ENCODE results near the gene GPR18. TPM values are rescaled to one million over a fixed set of nuclear protein-coding genes. Genes with fewer than 3 reads are reported as not detected.

GPR18 gene
- polyA plus RNA-seq, 1 donor (not counting 4 experiments of a cell fraction or from before 2014, with no cell fraction given) = not detected

DNA sequence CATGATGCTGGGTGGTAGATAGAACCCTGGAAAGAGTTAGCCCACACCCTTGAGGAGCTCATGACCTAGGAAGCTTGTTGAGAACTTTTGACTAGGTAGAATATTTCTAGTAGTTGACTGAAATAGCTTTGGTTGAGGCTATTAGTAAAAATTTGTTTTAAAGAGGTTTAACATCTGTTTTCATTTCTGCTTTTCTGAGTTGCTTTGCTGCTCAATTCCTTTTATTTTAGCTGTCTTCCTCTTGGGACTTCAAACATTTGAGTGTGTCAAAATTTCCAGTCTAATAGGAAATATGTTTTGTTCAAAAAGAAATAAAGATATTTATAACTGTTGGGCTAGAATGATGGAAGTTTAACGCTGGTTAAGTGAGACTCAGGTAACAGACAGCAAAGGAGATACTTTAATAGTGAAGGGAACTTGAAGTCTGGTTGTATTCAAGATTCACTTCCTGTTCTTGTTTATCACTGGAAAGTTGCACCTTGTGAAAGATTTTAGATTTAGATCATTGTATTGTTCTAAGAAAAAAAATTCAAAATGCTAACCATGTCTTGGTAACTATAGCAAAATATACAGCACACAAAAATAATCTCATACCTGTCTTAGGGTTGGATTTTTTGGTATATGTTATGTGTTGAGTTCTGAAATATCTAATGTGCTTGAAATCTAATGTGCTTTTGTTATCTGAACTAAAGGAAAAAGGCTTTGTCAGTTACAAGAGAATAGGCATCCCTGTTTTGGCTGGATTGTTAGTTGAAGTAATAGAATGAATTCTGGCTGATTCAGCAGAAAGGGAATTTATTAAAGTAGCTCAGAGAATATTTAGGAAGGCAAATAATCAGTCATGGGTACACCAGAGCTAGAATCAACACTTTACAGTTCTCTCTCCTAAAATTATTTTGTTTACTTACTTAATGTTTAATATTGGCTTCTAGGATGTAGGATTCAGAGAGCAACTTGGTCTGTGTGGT lies 24.4 kb upstream of the GPR18 start:
- no peak for DNase-seq (ENCODE audit: low read depth, low spot score)
- no peaks in the 10 kb centered on the region for H4K20me1 ChIP-seq (ENCODE audit: control insufficient read depth, extremely low read depth, insufficient read depth, low read length)
- H3K4me1 ChIP-seq (ENCODE audit: control insufficient read depth, extremely low read depth, insufficient read depth, low read length) = peaks cover 6% of the 10 kb centered on the region
- H3K36me3 ChIP-seq (ENCODE audit: control insufficient read depth in 2 of 2, extremely low read depth in 1 of 2, insufficient read depth in 2 of 2, low read length in 2 of 2) = peaks cover 0 to 7% of the 10 kb centered on the region in 2 experiments
- no peaks in the 10 kb centered on the region for H3K79me2 ChIP-seq (ENCODE audit: control insufficient read depth, insufficient read depth, low read length)
- no peak for TF ChIP-seq EZH2 (IDR thresholded peaks at IDR 0.05; ENCODE audit: low read length)
- TF ChIP-seq, protein P1, sequence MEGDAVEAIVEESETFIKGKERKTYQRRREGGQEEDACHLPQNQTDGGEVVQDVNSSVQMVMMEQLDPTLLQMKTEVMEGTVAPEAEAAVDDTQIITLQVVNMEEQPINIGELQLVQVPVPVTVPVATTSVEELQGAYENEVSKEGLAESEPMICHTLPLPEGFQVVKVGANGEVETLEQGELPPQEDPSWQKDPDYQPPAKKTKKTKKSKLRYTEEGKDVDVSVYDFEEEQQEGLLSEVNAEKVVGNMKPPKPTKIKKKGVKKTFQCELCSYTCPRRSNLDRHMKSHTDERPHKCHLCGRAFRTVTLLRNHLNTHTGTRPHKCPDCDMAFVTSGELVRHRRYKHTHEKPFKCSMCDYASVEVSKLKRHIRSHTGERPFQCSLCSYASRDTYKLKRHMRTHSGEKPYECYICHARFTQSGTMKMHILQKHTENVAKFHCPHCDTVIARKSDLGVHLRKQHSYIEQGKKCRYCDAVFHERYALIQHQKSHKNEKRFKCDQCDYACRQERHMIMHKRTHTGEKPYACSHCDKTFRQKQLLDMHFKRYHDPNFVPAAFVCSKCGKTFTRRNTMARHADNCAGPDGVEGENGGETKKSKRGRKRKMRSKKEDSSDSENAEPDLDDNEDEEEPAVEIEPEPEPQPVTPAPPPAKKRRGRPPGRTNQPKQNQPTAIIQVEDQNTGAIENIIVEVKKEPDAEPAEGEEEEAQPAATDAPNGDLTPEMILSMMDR (optimal IDR thresholded peaks at IDR 0.05 in 1 of 3, IDR thresholded peaks at IDR 0.05 in 1 of 3, conservative IDR thresholded peaks at IDR 0.05 in 1 of 3; ENCODE audit: extremely low read depth in 1 of 3, insufficient read depth in 2 of 3, low read length in 3 of 3) = no peak
- no peak overlapping the region for H3K4me3 ChIP-seq (ENCODE audit: control insufficient read depth in 2 of 3, extremely low read depth in 1 of 3, insufficient read depth in 2 of 3, low read depth in 1 of 3, low read length in 3 of 3)
- no peaks in the 10 kb centered on the region for H3K9me3 ChIP-seq (ENCODE audit: control insufficient read depth, low read depth, low read length)
- H3K9ac ChIP-seq (ENCODE audit: control insufficient read depth, extremely low read depth, insufficient read depth, low read length) = no peak overlapping the region
- dilution Hi-C loops (cut with MboI; ENCODE audit: extremely low pct_ligation_motif_present, low sequenced_read_pairs) = no loop called here
- FAIRE-seq = no peak
- no peaks in the 10 kb centered on the region for H3K9me1 ChIP-seq (ENCODE audit: control insufficient read depth, extremely low read depth, insufficient read depth, low read length)
- H3K27ac ChIP-seq (ENCODE audit: control insufficient read depth, insufficient read depth, low read length) = no peak overlapping the region
- H2AFZ ChIP-seq (ENCODE audit: control insufficient read depth, low read length) = no peak overlapping the region
- H3K27me3 ChIP-seq (ENCODE audit: control insufficient read depth, extremely low read depth, insufficient read depth, low read length) = no peaks in the 10 kb centered on the region
- no peak overlapping the region for H3K4me2 ChIP-seq (ENCODE audit: control insufficient read depth, extremely low read depth, insufficient read depth, low read depth, low read length)

GRCh38 chr13:99281811-99282263 lies 23.7 kb upstream of the GPR18 start:
- no peaks in the 10 kb centered on the region for H4K20me1 ChIP-seq (ENCODE audit: control insufficient read depth, extremely low read depth, insufficient read depth, low read length)
- no peaks in the 10 kb centered on the region for H3K27me3 ChIP-seq (ENCODE audit: control insufficient read depth, extremely low read depth, insufficient read depth, low read length)
- DNase-seq (ENCODE audit: low read depth, low spot score) (no peak), FAIRE-seq (no peak)
- no peak overlapping the region for H3K4me3 ChIP-seq (ENCODE audit: control insufficient read depth in 2 of 3, extremely low read depth in 1 of 3, insufficient read depth in 2 of 3, low read depth in 1 of 3, low read length in 3 of 3)
- H3K4me1 ChIP-seq (ENCODE audit: control insufficient read depth, extremely low read depth, insufficient read depth, low read length) = no peaks in the 10 kb centered on the region
- H3K27ac ChIP-seq (ENCODE audit: control insufficient read depth, insufficient read depth, low read length) = no peak overlapping the region
- H3K36me3 ChIP-seq (ENCODE audit: control insufficient read depth in 2 of 2, extremely low read depth in 1 of 2, insufficient read depth in 2 of 2, low read length in 2 of 2) = peaks cover 0 to 8% of the 10 kb centered on the region in 2 experiments
- no peaks in the 10 kb centered on the region for H3K9me3 ChIP-seq (ENCODE audit: control insufficient read depth, low read depth, low read length)
- H3K9ac ChIP-seq (ENCODE audit: control insufficient read depth, extremely low read depth, insufficient read depth, low read length) = no peak overlapping the region
- H3K4me2 ChIP-seq (ENCODE audit: control insufficient read depth, extremely low read depth, insufficient read depth, low read depth, low read length) = no peak overlapping the region
- no peak overlapping the region for H2AFZ ChIP-seq (ENCODE audit: control insufficient read depth, low read length)
- H3K79me2 ChIP-seq (ENCODE audit: control insufficient read depth, insufficient read depth, low read length) = no peaks in the 10 kb centered on the region
- dilution Hi-C loops (cut with MboI; ENCODE audit: extremely low pct_ligation_motif_present, low sequenced_read_pairs) = no loop called here
- H3K9me1 ChIP-seq (ENCODE audit: control insufficient read depth, extremely low read depth, insufficient read depth, low read length) = no peaks in the 10 kb centered on the region
- TF ChIP-seq, protein P1 (optimal IDR thresholded peaks at IDR 0.05 in 1 of 3, IDR thresholded peaks at IDR 0.05 in 1 of 3, conservative IDR thresholded peaks at IDR 0.05 in 1 of 3; ENCODE audit: extremely low read depth in 1 of 3, insufficient read depth in 2 of 3, low read length in 3 of 3) = no peak
- TF ChIP-seq EZH2 (IDR thresholded peaks at IDR 0.05; ENCODE audit: low read length) = no peak

Measured in keratinocyte (primary cell).